ENCODE measurements around the gene SEC14L6.
A peak's percentile ranks its signal among the peaks of the same experiment; 100 is the strongest.
"Not testable (repeated sequence)": the region's sequence is repeated elsewhere in the genome, so short reads cannot be mapped to it uniquely, and the experiment has no call there.

SEC14L6 gene

GRCh38 chr22:30546616-30547015 is at the start of gene SEC14L6:
SEC14L6 (minus strand) TSS chr22:30546741; CDS start chr22:30546682, 59 bp downstream.
- DNase-seq, result no peak

GRCh38 chr22:30596199-30596598 is 49.7 kb upstream of the SEC14L6 start:
- no peak for DNase-seq

GRCh38 chr22:30592360-30592713 is 45.8 kb upstream of the SEC14L6 start:
- DNase-seq, result not testable (repeated sequence)

GRCh38 chr22:30591588-30592359 is 45.2 kb upstream of the SEC14L6 start, which contains the start of gene PES1:
PES1 (minus strand) TSS chr22:30591910; CDS start chr22:30591833, 77 bp downstream.
- DNase-seq, result peak; percentile 99

GRCh38 chr22:30591191-30591587 is 44.6 kb upstream of the SEC14L6 start:
- DNase-seq, result peak; percentile 21

GRCh38 chr22:30586414-30586813 is 39.9 kb upstream of the SEC14L6 start:
- DNase-seq, result no peak

- DNase-seq, result no peak
Observed at GRCh38 chr22:30584441-30584840, 37.9 kb upstream of the SEC14L6 start.

GRCh38 chr22:30582788-30583545 is 36.4 kb upstream of the SEC14L6 start:
- no peak for DNase-seq

GRCh38 chr22:30582051-30582450 is 35.5 kb upstream of the SEC14L6 start:
- DNase-seq, result no peak

GRCh38 chr22:30580896-30581295 is 34.4 kb upstream of the SEC14L6 start:
- no peak for DNase-seq

- DNase-seq, result no peak
Observed at GRCh38 chr22:30578481-30578880, 31.9 kb upstream of the SEC14L6 start.

GRCh38 chr22:30575859-30576258 is 29.3 kb upstream of the SEC14L6 start:
- DNase-seq, result no peak

GRCh38 chr22:30574997-30575671 is 28.6 kb upstream of the SEC14L6 start:
- peak; percentile 18 for DNase-seq

GRCh38 chr22:30574095-30574981 is 27.8 kb upstream of the SEC14L6 start, which contains the start of gene GAL3ST1:
GAL3ST1 (minus strand) TSS chr22:30574665; CDS start chr22:30557392, 17,273 bp downstream.
- no peak for DNase-seq

- DNase-seq, result no peak
Observed at GRCh38 chr22:30573594-30574094, 27.1 kb upstream of the SEC14L6 start.

- no peak for DNase-seq
Observed at GRCh38 chr22:30572840-30573593, 26.5 kb upstream of the SEC14L6 start.

GRCh38 chr22:30572210-30572609 is 25.7 kb upstream of the SEC14L6 start:
- no peak for DNase-seq

- DNase-seq, result no peak
Observed at GRCh38 chr22:30569674-30570202, 23.2 kb upstream of the SEC14L6 start.

- DNase-seq, result no peak
Observed at GRCh38 chr22:30568137-30568805, 21.7 kb upstream of the SEC14L6 start.

GRCh38 chr22:30567277-30567676 is 20.7 kb upstream of the SEC14L6 start:
- not testable (repeated sequence) for DNase-seq

Measured in fibroblast of skin of right biceps (primary cell).